Esophagus squamous epithelium (tissue), 4 donors: ENCODE results near the gene ATP8A1.

Source experiments
- CTCF ChIP-seq, 6 experiments: fragments of 450-650 bp in 4 of 6; fragments of 200-600 bp in 2 of 6; sonication (generic) in 2 of 6; IDR thresholded peaks; one replicate each; pipeline ENCODE4 v1.5.1; 2016 to 2019; ENCODE audit warnings: antibody characterized with exemption in 6 of 6, mild to moderate bottlenecking in 4 of 6, moderate library complexity in 4 of 6
- POLR2A ChIP-seq, 4 donors: fragments of 450-650 bp; IDR thresholded peaks; one replicate each; pipeline ENCODE4 v1.6.1; 2017; ENCODE audit warnings: antibody characterized with exemption in 4 of 4, mild to moderate bottlenecking in 4 of 4, moderate library complexity in 3 of 4

- TF ChIP-seq CTCF (IDR thresholded peaks at IDR 0.05) (no peak), POLR2A (IDR thresholded peaks at IDR 0.05) (no peak)
Measured at GRCh38 chr4:42513748-42514492, 143.0 kb downstream of the ATP8A1 start.
